Cardiac septum (tissue), 1 donor: ENCODE measurements around the gene PLEKHG1. TPM values are rescaled to one million over a fixed set of nuclear protein-coding genes. Genes with fewer than 3 reads are reported as not detected.

Experiments
- DNase-seq: peaks from one replicate; pipeline ENCODE4 v3.0.0-alpha.2; 2020; ENCODE audit warnings: low spot score
- intact Hi-C: fragments of 100-400 bp; cut with DNase I; formaldehyde crosslinking; loops from one replicate; pipeline ENCODE4 v1.14.0; 2022
- long read RNA-seq: library from polyadenylated mRNA; unstranded; transcript quantifications from one replicate; pipeline ENCODE4 v2.0.0, GENCODE V29; 2021
- total RNA-seq: library from RNA; stranded (reverse); fragmentation: NEBNext Ultra II Directional; extraction: Animal tissue kit (Norgen Biotek cat#: 25700); gene quantifications from one replicate; pipeline ENCODE4 v1.2.1, GENCODE V29; 2021
- donor health status: DM: no; HTN: no; CAD: no.

The PLEKHG1 gene
- total RNA-seq = 19.5 TPM
- long read RNA-seq, partial matches to known transcripts = 4 of 18 reads
- long read RNA-seq, other reads (novel, unspliced or antisense) = 14 of 18 reads

DNA sequence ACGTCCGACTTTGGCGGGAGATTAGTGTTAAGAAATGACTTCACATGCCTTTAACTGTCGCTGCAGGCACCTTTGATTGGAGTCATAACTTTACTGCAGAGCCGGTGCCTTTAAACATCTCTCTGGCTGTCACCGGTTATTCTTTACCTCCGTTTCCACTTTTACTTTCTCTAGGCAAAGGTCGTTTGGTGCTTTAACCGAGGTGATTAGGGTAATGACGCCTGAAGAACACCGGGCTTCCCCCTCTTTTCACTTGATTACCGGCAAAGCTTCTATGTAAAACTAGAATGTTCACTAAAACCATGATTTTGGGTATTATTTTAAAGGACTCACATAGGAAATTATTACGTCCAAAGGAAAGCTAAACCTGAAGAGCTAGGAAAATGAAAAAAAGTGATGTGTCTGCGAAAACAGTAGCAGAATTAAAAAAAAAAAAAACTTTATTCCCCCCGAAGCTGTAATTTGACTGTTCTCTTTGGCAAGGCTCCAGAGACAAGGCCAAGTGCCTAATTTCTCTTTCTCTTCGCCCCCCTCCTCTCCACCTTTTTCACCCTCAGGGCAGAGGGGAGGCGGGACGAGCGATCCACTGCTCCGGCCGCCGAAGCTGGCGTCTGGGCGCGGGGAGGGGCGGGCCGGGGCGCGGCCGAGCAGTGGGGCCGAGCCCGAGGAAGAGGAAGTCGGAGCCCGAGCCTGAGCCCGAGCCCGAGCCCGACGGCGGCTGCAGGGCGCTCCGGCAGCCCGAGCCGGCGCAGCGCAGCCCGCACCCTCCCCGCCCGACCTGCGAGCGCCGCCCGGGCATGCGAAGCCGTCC, at the start of gene PLEKHG1:
PLEKHG1 (plus strand) TSS at position 687 of the 811 bp plus-strand sequence. CDS start 133,797 bp downstream, outside the sequence.
- DNase-seq = peak; percentile 82
- intact Hi-C loops = loop anchor here (2.0 to 5.0 kb wide), 2 partner anchors 181 to 213 kb away; no protein-coding TSS in a partner anchor

DNA sequence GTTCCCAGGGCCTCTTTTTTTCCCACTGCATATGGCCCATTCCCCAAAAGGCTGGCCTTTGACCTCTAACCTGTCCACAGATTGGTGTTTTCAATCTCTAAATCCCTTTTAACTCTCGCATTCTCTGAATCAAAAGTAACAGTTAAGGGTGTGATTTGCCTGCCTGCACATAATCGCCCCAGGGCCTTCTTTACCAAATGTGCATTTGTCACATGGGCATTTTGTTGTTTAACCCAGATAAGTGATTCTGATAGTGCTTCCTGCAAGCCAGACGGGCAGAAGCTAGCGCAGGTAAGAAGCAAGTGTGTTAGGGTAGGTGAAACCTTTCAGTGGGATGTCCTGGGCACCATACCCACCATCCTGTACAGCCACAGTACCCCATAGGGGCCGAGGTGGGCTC, 49.4 kb upstream of the PLEKHG1 start:
- intact Hi-C loops = no loop called here
- no peak for DNase-seq

GRCh38 chr6:150557043-150557599, 42.6 kb upstream of the PLEKHG1 start:
- DNase-seq = no peak
- intact Hi-C loops = no loop called here

DNA sequence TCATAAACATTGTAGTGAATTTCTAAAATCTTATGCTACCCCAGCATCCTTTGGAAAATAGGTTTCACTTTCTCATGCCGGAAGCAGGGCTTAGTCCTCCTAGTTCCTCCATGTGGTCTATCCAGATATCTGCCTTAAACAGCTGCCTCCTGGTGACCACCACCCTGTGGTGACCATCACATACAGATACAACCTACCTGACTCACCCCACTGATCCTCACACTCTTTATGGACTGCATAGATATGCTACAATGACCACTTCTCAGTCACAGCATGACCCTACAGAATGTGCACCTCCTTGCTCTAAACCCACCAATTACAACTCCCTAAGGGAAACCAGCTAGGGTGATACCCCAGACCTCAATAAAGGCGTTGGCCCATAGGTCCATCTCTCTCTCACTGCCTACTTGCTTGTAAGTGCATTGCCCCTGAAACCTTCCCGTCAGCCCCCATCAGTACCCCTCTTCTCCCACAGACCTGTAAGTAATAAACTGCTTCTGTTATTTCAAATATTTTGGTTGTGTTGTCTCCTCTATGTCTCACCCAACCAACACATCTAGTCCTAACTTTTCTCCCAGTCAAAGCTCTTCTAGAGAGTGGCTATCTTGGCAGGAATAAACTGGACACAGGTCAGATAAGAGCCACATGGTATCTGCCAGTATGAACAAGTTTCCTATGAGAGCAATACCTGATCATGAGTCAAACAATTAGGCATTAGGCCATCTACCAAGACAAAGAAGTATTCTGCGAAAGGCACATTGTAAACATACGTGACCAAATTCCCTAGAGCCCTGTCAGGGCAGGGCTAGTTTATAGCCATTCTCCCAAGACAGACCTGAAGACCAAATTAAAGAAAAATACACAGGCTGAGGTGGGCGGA, 39.4 kb upstream of the PLEKHG1 start:
- DNase-seq = no peak
- intact Hi-C loops = no loop called here

DNA sequence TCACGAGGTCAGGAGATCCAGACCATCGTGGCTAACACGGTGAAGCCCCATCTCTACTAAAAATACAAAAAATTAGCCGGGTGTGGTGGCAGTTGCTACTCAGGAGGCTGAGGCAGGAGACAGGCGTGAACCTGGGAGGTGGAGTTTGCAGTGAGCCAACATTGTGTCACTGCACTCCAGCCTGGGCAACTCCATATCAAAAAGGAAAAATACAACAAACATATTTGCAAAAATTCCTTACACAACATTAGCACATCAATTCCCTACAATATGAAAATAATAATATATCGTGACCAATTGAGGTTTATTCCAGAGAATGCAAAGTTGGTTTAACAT, 38.8 kb upstream of the PLEKHG1 start:
- intact Hi-C loops = no loop called here

DNA sequence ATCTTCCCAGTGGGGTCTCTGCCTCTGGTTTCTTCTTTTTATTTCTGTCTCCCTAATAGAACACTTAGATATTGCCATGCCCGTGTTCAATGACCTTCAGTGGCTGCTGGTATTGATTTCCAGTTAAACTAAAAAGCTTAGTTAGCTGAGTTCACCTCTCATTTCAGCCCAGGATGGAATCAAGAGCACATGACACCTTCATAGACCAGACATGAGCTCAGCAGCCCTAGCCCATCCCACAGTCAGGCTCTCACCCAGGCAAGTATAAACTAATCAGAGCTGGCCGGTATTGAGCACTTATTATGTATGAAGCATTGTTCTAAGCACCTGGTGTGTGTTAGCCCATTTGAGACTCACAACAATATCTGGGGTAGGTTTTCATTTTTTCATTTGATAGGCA, 33.7 kb upstream of the PLEKHG1 start:
- intact Hi-C loops = no loop called here
- no peak for DNase-seq

More for the DNA sequence above, 38.8 kb upstream of the PLEKHG1 start:
- DNase-seq = no peak

GRCh38 chr6:150566486-150566885, 33.2 kb upstream of the PLEKHG1 start:
- intact Hi-C loops = no loop called here
- DNase-seq = no peak

GRCh38 chr6:150567380-150567779, 32.3 kb upstream of the PLEKHG1 start:
- intact Hi-C loops = no loop called here
- DNase-seq = no peak

DNA sequence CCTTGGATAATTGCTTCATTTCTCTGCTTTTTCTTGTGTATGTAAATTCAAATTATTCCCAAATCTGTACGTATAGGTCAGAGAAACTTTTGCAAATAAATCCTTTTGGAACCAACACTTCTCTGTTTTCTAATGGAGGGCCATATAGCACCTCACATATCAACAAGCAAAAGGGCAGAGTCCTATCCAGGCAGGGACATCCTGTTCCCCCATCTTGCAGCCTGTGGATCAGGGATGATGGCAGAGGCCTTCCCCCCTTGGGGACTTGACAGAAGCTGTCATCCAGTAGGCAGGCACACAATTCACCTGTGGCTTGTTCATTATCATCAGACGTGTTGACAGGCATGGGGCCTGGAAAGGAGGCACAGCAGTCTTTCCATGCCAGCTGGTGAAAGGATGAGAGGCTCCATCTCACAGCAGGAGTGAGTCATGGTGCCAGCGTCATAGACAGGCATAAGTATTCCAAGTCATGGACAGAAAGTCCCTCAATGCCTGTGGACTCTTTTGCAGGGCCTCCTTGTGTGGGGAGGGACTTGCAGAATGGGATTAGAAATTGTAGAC, 31.8 kb upstream of the PLEKHG1 start:
- intact Hi-C loops = no loop called here
- no peak for DNase-seq

DNA sequence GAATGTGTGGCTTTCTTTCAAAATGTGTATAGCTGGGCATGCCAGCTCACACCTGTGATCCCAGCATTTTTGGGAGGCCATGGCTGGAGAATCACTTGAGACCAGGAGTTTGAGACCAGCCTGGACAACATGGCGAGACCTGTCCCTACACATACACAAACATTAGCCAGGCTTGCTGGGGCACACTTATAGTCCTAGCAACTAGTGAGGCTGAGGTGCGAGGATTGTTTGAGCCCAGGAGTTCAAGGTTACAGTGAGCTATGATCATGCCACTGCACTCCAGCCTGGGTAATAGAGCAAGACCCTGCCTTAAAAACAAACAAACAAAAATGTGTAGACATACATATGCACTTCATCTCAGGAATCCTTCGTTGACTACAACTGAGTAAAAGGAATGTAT, 31.1 kb upstream of the PLEKHG1 start:
- no peak for DNase-seq
- intact Hi-C loops = no loop called here

DNA sequence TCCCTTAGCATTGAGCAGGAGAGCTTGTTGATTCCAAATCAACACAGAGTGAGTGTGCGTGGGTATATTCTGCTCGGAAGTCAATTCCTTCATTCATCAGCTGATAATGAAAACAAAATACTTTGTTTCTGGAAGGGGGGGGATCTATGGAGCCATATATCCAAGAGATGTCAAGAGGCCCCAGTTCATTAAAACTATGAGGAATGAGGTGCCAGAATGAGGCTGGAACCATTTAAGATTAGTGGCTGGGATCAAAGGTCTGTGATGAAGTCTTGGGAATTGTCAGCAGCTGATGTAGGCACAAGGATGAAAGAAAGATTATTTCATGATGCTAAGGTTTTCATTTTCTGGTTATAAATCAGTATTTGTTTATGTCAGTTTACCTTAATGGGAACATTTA, 30.5 kb upstream of the PLEKHG1 start:
- no peak for DNase-seq
- intact Hi-C loops = no loop called here

DNA sequence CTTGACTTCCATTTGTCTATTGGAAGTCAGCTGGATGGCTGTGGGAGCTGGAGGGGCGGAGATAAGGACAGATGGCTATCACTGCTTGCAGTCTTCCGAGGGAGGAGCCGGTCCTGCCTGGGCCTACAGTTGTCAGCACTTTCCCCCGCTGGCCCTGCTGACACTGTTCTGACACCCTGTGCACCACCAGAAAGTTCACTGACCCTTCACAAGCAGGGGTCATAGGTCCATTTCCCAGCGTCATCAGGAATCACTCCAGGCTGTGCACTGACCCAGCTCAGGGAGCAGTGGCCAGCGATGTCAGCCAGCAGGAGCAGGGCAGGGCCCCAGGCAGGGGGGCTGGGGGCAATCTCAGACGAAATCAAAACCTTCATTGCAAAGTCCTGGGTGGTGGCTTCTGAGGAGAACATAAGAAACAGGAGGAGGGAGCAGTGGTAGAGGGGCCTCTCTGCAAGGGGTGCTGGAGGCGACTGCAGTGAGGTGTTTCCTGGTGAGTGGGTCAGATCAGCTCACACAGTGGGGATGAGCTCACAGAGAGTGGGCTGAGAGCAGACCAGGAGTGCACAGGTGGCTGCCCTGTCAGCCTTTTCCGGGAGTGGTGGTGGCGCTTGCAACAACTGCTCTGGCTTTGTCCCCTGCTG, 26.5 kb upstream of the PLEKHG1 start:
- DNase-seq = no peak
- intact Hi-C loops = loop anchor here (10.0 kb wide), 1 partner anchor 78 kb away; no protein-coding TSS in a partner anchor

- intact Hi-C loops = loop anchor here (5.0 to 10.0 kb wide), 2 partner anchors 34 to 81 kb away; no protein-coding TSS in a partner anchor
Measured at GRCh38 chr6:150575836-150576235, 23.8 kb upstream of the PLEKHG1 start.

DNA sequence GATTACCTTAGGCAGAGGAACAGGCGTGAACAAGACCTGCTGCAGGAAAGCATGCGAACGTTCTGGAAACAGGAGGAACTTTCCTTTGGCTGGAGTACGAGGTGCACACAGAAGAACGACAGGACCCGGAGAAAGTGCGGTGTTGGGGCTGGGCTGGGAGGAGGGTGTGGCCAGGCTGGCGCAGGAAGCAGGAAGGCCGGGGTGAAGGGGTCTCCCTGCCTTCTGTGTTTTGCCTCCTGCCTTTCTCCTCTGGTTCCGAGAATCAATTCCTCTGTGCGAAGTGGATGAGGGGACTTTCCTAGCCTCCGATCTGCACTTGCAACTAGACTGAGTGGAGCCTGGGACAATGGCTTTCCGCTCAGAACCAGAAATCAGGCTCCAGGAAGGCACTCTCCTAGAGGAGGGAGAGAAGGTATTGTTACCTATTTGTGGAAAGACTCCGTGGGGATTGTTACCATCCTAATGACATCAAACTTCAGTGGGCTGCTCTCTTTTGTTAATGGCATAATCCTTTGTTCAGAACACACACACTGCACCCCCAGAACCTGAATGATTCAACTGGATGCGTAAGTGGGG, 22.9 kb upstream of the PLEKHG1 start:
- intact Hi-C loops = loop anchor here (5.0 to 10.0 kb wide), 2 partner anchors 34 to 82 kb away; no protein-coding TSS in a partner anchor
- DNase-seq = no peak

More at GRCh38 chr6:150575836-150576235, 23.8 kb upstream of the PLEKHG1 start:
- DNase-seq = no peak

GRCh38 chr6:150579611-150580010, 20.1 kb upstream of the PLEKHG1 start:
- DNase-seq = no peak
- intact Hi-C loops = loop anchor here (5.0 to 10.0 kb wide), 2 partner anchors 37 to 85 kb away; no protein-coding TSS in a partner anchor

GRCh38 chr6:150580489-150580888, 19.2 kb upstream of the PLEKHG1 start:
- DNase-seq = no peak
- intact Hi-C loops = no loop called here

DNA sequence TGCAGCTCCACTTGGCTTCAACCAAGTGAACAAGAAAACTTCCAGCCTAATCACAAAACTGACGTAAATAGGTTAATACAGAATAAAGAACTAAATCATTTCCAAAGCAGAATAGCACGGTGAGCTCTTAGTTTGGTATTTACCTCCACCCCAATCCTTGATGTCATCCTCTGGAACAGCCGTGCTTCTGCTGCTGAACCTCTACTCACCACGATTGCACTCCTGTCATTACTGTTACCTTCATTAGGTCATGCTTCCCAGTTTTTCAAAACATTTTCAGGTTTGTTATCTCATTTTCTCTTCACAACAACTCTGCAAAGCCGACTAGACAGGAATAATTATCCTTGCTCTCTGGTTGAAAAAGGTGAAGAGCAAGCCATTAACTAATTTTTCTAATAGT, 15.6 kb upstream of the PLEKHG1 start:
- intact Hi-C loops = no loop called here
- no peak for DNase-seq

DNA sequence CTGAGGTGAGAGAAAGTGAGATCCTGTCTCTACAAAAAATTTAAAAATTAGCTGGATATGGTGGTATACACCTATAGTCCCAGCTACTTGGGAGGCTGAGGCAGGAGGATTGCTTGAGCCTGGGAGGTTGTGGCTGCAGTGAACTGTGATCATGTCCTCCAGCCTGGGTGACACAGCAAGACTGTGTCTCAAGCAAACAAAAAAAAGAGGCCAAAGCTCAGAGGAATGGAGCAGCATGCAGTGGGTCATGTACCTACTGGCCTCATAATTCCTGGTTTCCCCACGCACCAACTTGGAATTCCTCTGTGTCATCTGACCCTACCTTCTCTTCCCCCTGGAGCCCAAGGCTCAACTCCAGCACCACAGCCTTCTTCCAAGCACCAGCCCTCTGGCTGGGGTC, 15.1 kb upstream of the PLEKHG1 start:
- DNase-seq = no peak
- intact Hi-C loops = no loop called here

- intact Hi-C loops = no loop called here
- no peak for DNase-seq
Measured at GRCh38 chr6:150586850-150587359, 12.8 kb upstream of the PLEKHG1 start.
